Ecto neural progenitor cell (in vitro differentiated cells): ENCODE data around the gene GRAP2.

Source experiments
- DNase-seq: peaks from one replicate; pipeline ENCODE4 v3.0.0-alpha.2; 2018; ENCODE audit warnings: low spot score

The GRAP2 gene

GRCh38 chr22:39925909-39926679, 25.2 kb downstream of the GRAP2 start:
- no peak for DNase-seq

- DNase-seq, result no peak
Observed at GRCh38 chr22:39926753-39927152, 25.9 kb downstream of the GRAP2 start.

- no peak for DNase-seq
Observed at GRCh38 chr22:39927544-39927943, 26.7 kb downstream of the GRAP2 start.

GRCh38 chr22:39928536-39929520, 27.9 kb downstream of the GRAP2 start:
- DNase-seq, result no peak

GRCh38 chr22:39931251-39931650, 30.4 kb downstream of the GRAP2 start:
- no peak for DNase-seq

- no peak for DNase-seq
Observed at GRCh38 chr22:39932166-39932565, 31.3 kb downstream of the GRAP2 start.

GRCh38 chr22:39932918-39933649, 32.2 kb downstream of the GRAP2 start:
- peak; percentile 62 for DNase-seq

- no peak for DNase-seq
Observed at GRCh38 chr22:39933741-39934140, 32.9 kb downstream of the GRAP2 start.

- DNase-seq, result no peak
Observed at GRCh38 chr22:39935116-39935515, 34.2 kb downstream of the GRAP2 start.

- DNase-seq, result no peak
Observed at GRCh38 chr22:39935612-39936011, 34.7 kb downstream of the GRAP2 start.

- DNase-seq, result no peak
Observed at GRCh38 chr22:39936523-39937145, 35.8 kb downstream of the GRAP2 start.

- DNase-seq, result no peak
Observed at GRCh38 chr22:39937906-39938305, 37.0 kb downstream of the GRAP2 start.

- DNase-seq, result no peak
Observed at GRCh38 chr22:39938509-39939111, 37.7 kb downstream of the GRAP2 start.

GRCh38 chr22:39939830-39940229, 38.9 kb downstream of the GRAP2 start:
- DNase-seq, result no peak

- no peak for DNase-seq
Observed at GRCh38 chr22:39940757-39941305, 39.9 kb downstream of the GRAP2 start.

- no peak for DNase-seq
Observed at GRCh38 chr22:39941601-39942000, 40.7 kb downstream of the GRAP2 start.

GRCh38 chr22:39942439-39943230, 41.8 kb downstream of the GRAP2 start:
- DNase-seq, result no peak

GRCh38 chr22:39943337-39943736, 42.5 kb downstream of the GRAP2 start:
- no peak for DNase-seq

- DNase-seq, result no peak
Observed at GRCh38 chr22:39943953-39944872, 43.3 kb downstream of the GRAP2 start.
